IMR-90 (cell line): ENCODE data around the gene DEUP1.

Source experiments
- MXI1 ChIP-seq: IDR thresholded peaks from 2 replicates; pipeline ENCODE4 v1.6.1; 2012; ENCODE audit warnings: low read depth, mild to moderate bottlenecking, low read length, moderate library complexity, borderline replicate concordance
- POLR2A ChIP-seq: IDR thresholded peaks from 2 replicates; pipeline ENCODE4 v1.6.1; 2012; ENCODE audit warnings: mild to moderate bottlenecking, low read depth, low read length
- RAD21 ChIP-seq: IDR thresholded peaks from 2 replicates; pipeline ENCODE4 v1.6.1; 2012; ENCODE audit warnings: low read length, improper control_type of control experiment
- RCOR1 ChIP-seq: IDR thresholded peaks from 2 replicates; pipeline ENCODE4 v1.6.1; 2012; ENCODE audit warnings: mild to moderate bottlenecking, low read length, improper control_type of control experiment; ENCODE audit not compliant: insufficient replicate concordance
- TF ChIP-seq, protein P1 (sequence below): fragments of 150-350 bp; IDR thresholded peaks from 2 replicates; pipeline ENCODE4 v1.6.1; 2017; ENCODE audit warnings: mild to moderate bottlenecking, antibody characterized with exemption, low read length, low read depth
- TF ChIP-seq, protein P2 (sequence below): conservative IDR thresholded peaks from 2 replicates; pipeline ENCODE4 v1.5.1; 2012; ENCODE audit warnings: mild to moderate bottlenecking, low read depth, low read length, improper control_type of control experiment

DNA sequence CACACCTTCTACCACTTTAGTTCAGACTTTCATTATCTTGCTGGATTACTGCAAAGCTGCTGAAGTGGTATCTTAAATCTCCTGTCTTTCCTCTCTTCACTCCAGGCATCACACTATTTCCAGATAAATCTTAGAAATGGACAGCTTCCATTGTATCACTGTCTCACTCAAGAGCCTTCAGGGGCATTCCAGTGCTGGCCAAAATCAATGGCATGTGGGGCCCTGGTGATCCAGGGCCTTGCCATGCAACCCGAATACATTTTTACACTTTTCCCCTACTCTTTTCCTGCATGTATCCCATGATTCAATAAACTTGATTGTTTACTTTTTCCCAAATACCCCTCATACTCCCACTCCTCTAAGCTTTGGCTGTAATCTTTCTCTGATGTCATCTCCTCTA is 39.4 kb upstream of the DEUP1 start:
- no peak for TF ChIP-seq RAD21
- TF ChIP-seq, protein P1, sequence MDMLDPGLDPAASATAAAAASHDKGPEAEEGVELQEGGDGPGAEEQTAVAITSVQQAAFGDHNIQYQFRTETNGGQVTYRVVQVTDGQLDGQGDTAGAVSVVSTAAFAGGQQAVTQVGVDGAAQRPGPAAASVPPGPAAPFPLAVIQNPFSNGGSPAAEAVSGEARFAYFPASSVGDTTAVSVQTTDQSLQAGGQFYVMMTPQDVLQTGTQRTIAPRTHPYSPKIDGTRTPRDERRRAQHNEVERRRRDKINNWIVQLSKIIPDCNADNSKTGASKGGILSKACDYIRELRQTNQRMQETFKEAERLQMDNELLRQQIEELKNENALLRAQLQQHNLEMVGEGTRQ, result no peak
- TF ChIP-seq POLR2A, result no peak
- TF ChIP-seq MXI1, result no peak
- TF ChIP-seq RCOR1, result no peak
- TF ChIP-seq, protein P2, sequence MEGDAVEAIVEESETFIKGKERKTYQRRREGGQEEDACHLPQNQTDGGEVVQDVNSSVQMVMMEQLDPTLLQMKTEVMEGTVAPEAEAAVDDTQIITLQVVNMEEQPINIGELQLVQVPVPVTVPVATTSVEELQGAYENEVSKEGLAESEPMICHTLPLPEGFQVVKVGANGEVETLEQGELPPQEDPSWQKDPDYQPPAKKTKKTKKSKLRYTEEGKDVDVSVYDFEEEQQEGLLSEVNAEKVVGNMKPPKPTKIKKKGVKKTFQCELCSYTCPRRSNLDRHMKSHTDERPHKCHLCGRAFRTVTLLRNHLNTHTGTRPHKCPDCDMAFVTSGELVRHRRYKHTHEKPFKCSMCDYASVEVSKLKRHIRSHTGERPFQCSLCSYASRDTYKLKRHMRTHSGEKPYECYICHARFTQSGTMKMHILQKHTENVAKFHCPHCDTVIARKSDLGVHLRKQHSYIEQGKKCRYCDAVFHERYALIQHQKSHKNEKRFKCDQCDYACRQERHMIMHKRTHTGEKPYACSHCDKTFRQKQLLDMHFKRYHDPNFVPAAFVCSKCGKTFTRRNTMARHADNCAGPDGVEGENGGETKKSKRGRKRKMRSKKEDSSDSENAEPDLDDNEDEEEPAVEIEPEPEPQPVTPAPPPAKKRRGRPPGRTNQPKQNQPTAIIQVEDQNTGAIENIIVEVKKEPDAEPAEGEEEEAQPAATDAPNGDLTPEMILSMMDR, result no peak
